BJ (cell line): Measurements from ENCODE around the gene ANAPC13. TPM values are rescaled to one million over a fixed set of nuclear protein-coding genes. Genes with fewer than 3 reads are reported as not detected.

ENCODE experiments used
- CTCF ChIA-PET: fragments of 350-600 bp; formaldehyde crosslinking; extraction: SDS; loops from one replicate; lab custom pipeline; 2021; ENCODE audit warnings: antibody characterized with exemption, inconsistent platforms; lab: Yijun Ruan, JAX
- POLR2A ChIA-PET: fragments of 300-600 bp; sonication (Branson Sonifier 250); formaldehyde crosslinking; extraction: SDS; loops from one replicate; lab custom pipeline; 2021; ENCODE audit warnings: antibody characterized with exemption; lab: Charles Lee
- DNase-seq: peaks from one replicate; pipeline ENCODE4 v3.0.0-alpha.2; 2011; ENCODE audit warnings: low read depth
- H3K27me3 ChIP-seq: 2 replicates; pipeline ENCODE4 v1.6.0; 2011; ENCODE audit warnings: low read length; ENCODE audit not compliant: control insufficient read depth, insufficient read depth
- H3K36me3 ChIP-seq: 2 replicates; pipeline ENCODE4 v1.5.1; 2011; ENCODE audit warnings: low read length; ENCODE audit not compliant: control insufficient read depth, insufficient read depth
- H3K4me3 ChIP-seq: 2 replicates; pipeline ENCODE4 v1.5.1; 2011; ENCODE audit warnings: low read depth, mild to moderate bottlenecking, control low read depth, low read length
- CTCF ChIP-seq: IDR thresholded peaks from 2 replicates; pipeline ENCODE4 v1.5.1; 2011; ENCODE audit warnings: low read depth, mild to moderate bottlenecking, control low read depth, inconsistent platforms, low read length, moderate library complexity; ENCODE audit not compliant: insufficient read depth
- polyA plus RNA-seq: library from polyadenylated mRNA; depleted of rRNA; stranded (reverse); fragments of >200 nt; gene quantifications from 2 replicates; pipeline ENCODE4 v1.2.3, GENCODE V29; 2011

The ANAPC13 gene
- polyA plus RNA-seq, 1 experiment = 54.6 TPM

GRCh38 chr3:134472831-134473230 is 13.0 kb downstream of the ANAPC13 start:
- CTCF ChIA-PET = interaction anchor here (0.9 to 9.1 kb wide), 17 partner anchors 8 to 260 kb away, joined by 3 to 185 read pairs (median 6); partner anchors contain the start of genes AMOTL2, ANAPC13 and CEP63
- Histone ChIP-seq H3K4me3 (no peak overlapping the region), H3K27me3 (no peaks in the 10 kb centered on the region), H3K36me3 (peaks cover 2% of the 10 kb centered on the region; the same call in 1 of the 2 replicates)
- DNase-seq = no peak
- no peak for TF ChIP-seq CTCF
- POLR2A ChIA-PET = interaction anchor here (1.1 to 2.0 kb wide), 4 partner anchors 100 to 160 kb away, joined by 3 to 10 read pairs (median 5); no protein-coding TSS in a partner anchor

GRCh38 chr3:134471521-134472193 is 14.1 kb downstream of the ANAPC13 start:
- Histone ChIP-seq H3K4me3 (no peak overlapping the region), H3K36me3 (peaks cover 2% of the 10 kb centered on the region; the same call in 1 of the 2 replicates), H3K27me3 (no peaks in the 10 kb centered on the region)
- CTCF ChIA-PET = interaction anchor here (1.0 to 9.1 kb wide), 9 partner anchors 13 to 256 kb away, joined by 3 to 185 read pairs (median 11); partner anchors contain the start of genes ANAPC13 and CEP63
- POLR2A ChIA-PET = interaction anchor here (0.7 to 1.8 kb wide), 2 partner anchors 99 to 107 kb away, joined by 5 to 7 read pairs; no protein-coding TSS in a partner anchor
- no peak for TF ChIP-seq CTCF
- no peak for DNase-seq

GRCh38 chr3:134468519-134468918 is 17.3 kb downstream of the ANAPC13 start:
- H3K36me3 ChIP-seq = no peaks in the 10 kb centered on the region
- no peaks in the 10 kb centered on the region for H3K27me3 ChIP-seq
- no peak for TF ChIP-seq CTCF
- ChIA-PET POLR2A (no interaction called here), CTCF (interaction anchor here (1.5 kb wide), 1 partner anchor 256 kb away, joined by 5 read pairs; no protein-coding TSS in a partner anchor)
- DNase-seq = no peak
- H3K4me3 ChIP-seq = no peak overlapping the region

- CTCF ChIA-PET = interaction anchor here (0.8 to 2.7 kb wide), 4 partner anchors 8 to 157 kb away, joined by 3 to 14 read pairs (median 6); no protein-coding TSS in a partner anchor
- POLR2A ChIA-PET = no interaction called here
- H3K27me3 ChIP-seq = no peaks in the 10 kb centered on the region
- H3K36me3 ChIP-seq = no peaks in the 10 kb centered on the region
- TF ChIP-seq CTCF = no peak
- no peak for DNase-seq
- no peak overlapping the region for H3K4me3 ChIP-seq
Observed at GRCh38 chr3:134466331-134466730, 19.5 kb downstream of the ANAPC13 start.

- no peak for TF ChIP-seq CTCF
- no peak for DNase-seq
- POLR2A ChIA-PET = interaction anchor here (0.5 to 1.0 kb wide), 8 partner anchors 18 to 148 kb away, joined by 3 to 7 read pairs (median 4); partner anchors contain the start of genes ANAPC13 and CEP63
- Histone ChIP-seq H3K4me3 (no peak overlapping the region), H3K27me3 (no peaks in the 10 kb centered on the region), H3K36me3 (no peaks in the 10 kb centered on the region)
- CTCF ChIA-PET = interaction anchor here (0.6 to 2.7 kb wide), 5 partner anchors 10 to 252 kb away, joined by 3 to 14 read pairs (median 3); no protein-coding TSS in a partner anchor
Observed at GRCh38 chr3:134464689-134465365, 21.0 kb downstream of the ANAPC13 start.
